NCI-H345 treated with DMSO at 0.1 percent for 48 hours (cell line): ENCODE measurements around the gene ARHGEF11.

Source experiments
- DNase-seq: peaks from one replicate; lab custom pipeline; 2025; ENCODE audit not compliant: unreplicated experiment; lab: John Stamatoyannopoulos, UW

The ARHGEF11 gene

GRCh38 chr1:156953571-156953970 lies 92.0 kb downstream of the ARHGEF11 start:
- no peak for DNase-seq

GRCh38 chr1:156951371-156951770 lies 94.2 kb downstream of the ARHGEF11 start:
- no peak for DNase-seq

GRCh38 chr1:156949127-156949526 lies 96.4 kb downstream of the ARHGEF11 start:
- no peak for DNase-seq

- DNase-seq: no peak
Measured at GRCh38 chr1:156948708-156949107, 96.8 kb downstream of the ARHGEF11 start.

GRCh38 chr1:156947818-156948525 lies 97.6 kb downstream of the ARHGEF11 start:
- no peak for DNase-seq

GRCh38 chr1:156947127-156947526 lies 98.4 kb downstream of the ARHGEF11 start:
- no peak for DNase-seq

GRCh38 chr1:156945881-156946661 lies 99.5 kb downstream of the ARHGEF11 start:
- DNase-seq: peak; percentile 31

GRCh38 chr1:156944848-156945247 lies 100.7 kb downstream of the ARHGEF11 start:
- no peak for DNase-seq

GRCh38 chr1:156944268-156944667 lies 101.3 kb downstream of the ARHGEF11 start:
- DNase-seq: no peak

GRCh38 chr1:156943756-156944155 lies 101.8 kb downstream of the ARHGEF11 start:
- no peak for DNase-seq

- no peak for DNase-seq
Measured at GRCh38 chr1:156942576-156942975, 103.0 kb downstream of the ARHGEF11 start.

- DNase-seq: no peak
Measured at GRCh38 chr1:156942176-156942575, 103.4 kb downstream of the ARHGEF11 start.

GRCh38 chr1:156941675-156942074 lies 103.9 kb downstream of the ARHGEF11 start:
- DNase-seq: no peak

GRCh38 chr1:156939786-156940334 lies 105.7 kb downstream of the ARHGEF11 start:
- DNase-seq: no peak

- DNase-seq: no peak
Measured at GRCh38 chr1:156938813-156939212, 106.7 kb downstream of the ARHGEF11 start.

GRCh38 chr1:156937883-156938282 lies 107.7 kb downstream of the ARHGEF11 start:
- DNase-seq: no peak

GRCh38 chr1:156936721-156937220 lies 108.8 kb downstream of the ARHGEF11 start:
- no peak for DNase-seq

- DNase-seq: no peak
Measured at GRCh38 chr1:156936191-156936590, 109.4 kb downstream of the ARHGEF11 start.

GRCh38 chr1:156935505-156936128 lies 109.9 kb downstream of the ARHGEF11 start:
- DNase-seq: no peak

- no peak for DNase-seq
Measured at GRCh38 chr1:156933136-156933535, 112.4 kb downstream of the ARHGEF11 start.

GRCh38 chr1:156931974-156932710 lies 113.4 kb downstream of the ARHGEF11 start:
- no peak for DNase-seq
